IMR-90 (cell line): ENCODE data around the gene SH2B3. TPM values are rescaled to one million over a fixed set of nuclear protein-coding genes. Genes with fewer than 3 reads are reported as not detected.
A peak's percentile ranks its signal among the peaks of the same experiment; 100 is the strongest.

Source experiments
- ATAC-seq: fragments of 200-7000 bp; cut with Tn5 transposase; 2 replicates; pipeline ENCODE4 v1.9.1; 2020; ENCODE audit warnings: low read depth, mild to moderate bottlenecking, moderate library complexity
- BruUV-seq: library from RNA; stranded (reverse); fragments of 400-500 nt; replicated peaks from 2 replicates; lab custom pipeline; 2021; lab: Mats Ljungman, UMichigan
- CTCF ChIA-PET: fragments of 300-600 bp; formaldehyde crosslinking; extraction: SDS; loops from one replicate; lab custom pipeline; 2021; ENCODE audit warnings: antibody characterized with exemption; lab: Yijun Ruan, JAX
- POLR2A ChIA-PET: fragments of 300-600 bp; sonication (Branson Sonifier 250); formaldehyde crosslinking; loops from one replicate; lab custom pipeline; 2022; ENCODE audit warnings: antibody characterized with exemption; ENCODE audit not compliant: unreplicated experiment; lab: Charles Lee
- DNase-seq: peaks from one replicate; pipeline ENCODE4 v3.0.0; 2013
- H2AFZ ChIP-seq: replicated peaks from 2 replicates; pipeline ENCODE3; 2013; ENCODE audit warnings: low read length, mild to moderate bottlenecking; ENCODE audit not compliant: poor library complexity
- H2AK5ac ChIP-seq: 2 replicates; pipeline ENCODE4 v1.6.1; 2013; ENCODE audit warnings: low read depth, low read length, inconsistent platforms
- H2AK9ac ChIP-seq: replicated peaks from 2 replicates; pipeline ENCODE3; 2013; ENCODE audit warnings: mild to moderate bottlenecking, low read depth, low read length, moderate library complexity; ENCODE audit not compliant: poor library complexity
- H2BK120ac ChIP-seq: 2 replicates; pipeline ENCODE4 v1.6.1; 2013; ENCODE audit warnings: low read depth, low read length, inconsistent platforms
- H2BK15ac ChIP-seq: 3 replicates; pipeline ENCODE4 v1.6.1; 2013; ENCODE audit warnings: low read depth, low read length, inconsistent platforms
- H2BK20ac ChIP-seq: 2 replicates; pipeline ENCODE4 v1.6.1; 2013; ENCODE audit warnings: low read depth, mild to moderate bottlenecking, inconsistent platforms, low read length, moderate library complexity
- H2BK5ac ChIP-seq: 2 replicates; pipeline ENCODE4 v1.6.1; 2013; ENCODE audit warnings: mild to moderate bottlenecking, low read depth, low read length, inconsistent platforms; ENCODE audit not compliant: poor library complexity, severe bottlenecking
- H3K14ac ChIP-seq: replicated peaks from 2 replicates; pipeline ENCODE4 v1.6.1; 2013; ENCODE audit warnings: low read depth, low read length, inconsistent platforms
- H3K18ac ChIP-seq: 2 replicates; pipeline ENCODE4 v1.6.1; 2013; ENCODE audit warnings: low read depth, low read length, control low read depth
- H3K23ac ChIP-seq: 2 replicates; pipeline ENCODE4 v1.6.1; 2013; ENCODE audit warnings: low read depth, low read length, inconsistent platforms
- H3K27ac ChIP-seq: 2 replicates; pipeline ENCODE4 v1.5.1; 2013; ENCODE audit warnings: mild to moderate bottlenecking, control low read depth, low read length; ENCODE audit not compliant: insufficient read depth
- H3K27me3 ChIP-seq: 2 replicates; pipeline ENCODE4 v1.6.1; 2013; ENCODE audit warnings: low read length; ENCODE audit not compliant: control insufficient read depth, insufficient read depth
- H3K36me3 ChIP-seq: 2 replicates; pipeline ENCODE4 v1.6.1; 2013; ENCODE audit warnings: low read length, mixed read lengths; ENCODE audit not compliant: control insufficient read depth, insufficient read depth
- H3K4ac ChIP-seq: 2 replicates; pipeline ENCODE4 v1.6.1; 2013; ENCODE audit warnings: low read depth, low read length, inconsistent platforms
- H3K4me1 ChIP-seq: 2 replicates; pipeline ENCODE4 v1.6.1; 2013; ENCODE audit warnings: low read length, mixed read lengths; ENCODE audit not compliant: control insufficient read depth, insufficient read depth
- H3K4me2 ChIP-seq: 2 replicates; pipeline ENCODE4 v1.6.1; 2013; ENCODE audit warnings: low read depth, mild to moderate bottlenecking, control low read depth, low read length, moderate library complexity
- H3K4me3 ChIP-seq: 2 replicates; pipeline ENCODE4 v1.5.1; 2013; ENCODE audit warnings: low read depth, mild to moderate bottlenecking, control low read depth, low read length, moderate library complexity; ENCODE audit not compliant: insufficient read depth
- H3K56ac ChIP-seq: 2 replicates; pipeline ENCODE4 v1.6.1; 2013; ENCODE audit warnings: low read length, inconsistent platforms; ENCODE audit not compliant: insufficient read depth; ENCODE audit errors: extremely low read depth
- H3K79me1 ChIP-seq, 2 experiments: 2 replicates each; pipeline ENCODE4 v1.6.1; 2013; ENCODE audit warnings: low read length in 2 of 2, inconsistent platforms in 1 of 2, low read depth in 1 of 2
- H3K9ac ChIP-seq: 2 replicates; pipeline ENCODE4 v1.6.1; 2013; ENCODE audit warnings: low read depth, low read length, control low read depth
- H3K9me1 ChIP-seq: 2 replicates; pipeline ENCODE4 v1.6.1; 2013; ENCODE audit warnings: low read length, inconsistent platforms; ENCODE audit not compliant: insufficient read depth
- H3K9me3 ChIP-seq: 2 replicates; pipeline ENCODE4 v1.6.1; 2013; ENCODE audit warnings: low read length; ENCODE audit not compliant: control insufficient read depth, insufficient read depth
- H4K20me1 ChIP-seq: 2 replicates; pipeline ENCODE4 v1.6.1; 2013; ENCODE audit warnings: low read length, inconsistent platforms; ENCODE audit not compliant: insufficient read depth
- H4K5ac ChIP-seq: 2 replicates; pipeline ENCODE4 v1.6.1; 2013; ENCODE audit warnings: mild to moderate bottlenecking, low read depth, low read length, control low read depth
- H4K8ac ChIP-seq, 2 experiments: 2 replicates each; pipeline ENCODE4 v1.6.1; 2013; ENCODE audit warnings: low read depth in 2 of 2, low read length in 2 of 2, control low read depth in 1 of 2, inconsistent platforms in 1 of 2
- H4K91ac ChIP-seq: 2 replicates; pipeline ENCODE4 v1.6.1; 2013; ENCODE audit warnings: low read depth, low read length, inconsistent platforms; ENCODE audit not compliant: insufficient read depth
- ELK1 ChIP-seq: fragments of 150-350 bp; IDR thresholded peaks from 2 replicates; pipeline ENCODE4 v1.6.1; 2016; ENCODE audit warnings: low read depth, mild to moderate bottlenecking, low read length, moderate library complexity, borderline replicate concordance
- FOS ChIP-seq: fragments of 150-350 bp; IDR thresholded peaks from 2 replicates; pipeline ENCODE4 v1.6.1; 2016; ENCODE audit warnings: low read depth, low read length
- MAFK ChIP-seq: IDR thresholded peaks from 2 replicates; pipeline ENCODE4 v1.6.1; 2012; ENCODE audit warnings: low read depth, low read length, improper control_type of control experiment
- MAZ ChIP-seq: IDR thresholded peaks from 2 replicates; pipeline ENCODE4 v1.6.1; 2012; ENCODE audit warnings: low read depth, mild to moderate bottlenecking, low read length, improper control_type of control experiment, moderate library complexity, borderline replicate concordance
- MXI1 ChIP-seq: IDR thresholded peaks from 2 replicates; pipeline ENCODE4 v1.6.1; 2012; ENCODE audit warnings: low read depth, mild to moderate bottlenecking, low read length, moderate library complexity, borderline replicate concordance
- NFE2L2 ChIP-seq: fragments of 150-350 bp; IDR thresholded peaks from 2 replicates; pipeline ENCODE4 v1.6.1; 2016; ENCODE audit warnings: low read depth, mild to moderate bottlenecking, low read length
- POLR2A ChIP-seq: IDR thresholded peaks from 2 replicates; pipeline ENCODE4 v1.6.1; 2012; ENCODE audit warnings: mild to moderate bottlenecking, low read depth, low read length
- RAD21 ChIP-seq: IDR thresholded peaks from 2 replicates; pipeline ENCODE4 v1.6.1; 2012; ENCODE audit warnings: low read length, improper control_type of control experiment
- RCOR1 ChIP-seq: IDR thresholded peaks from 2 replicates; pipeline ENCODE4 v1.6.1; 2012; ENCODE audit warnings: mild to moderate bottlenecking, low read length, improper control_type of control experiment; ENCODE audit not compliant: insufficient replicate concordance
- RFX5 ChIP-seq: IDR thresholded peaks from 2 replicates; pipeline ENCODE4 v1.8.0; 2012; ENCODE audit warnings: low read depth, mild to moderate bottlenecking, low read length, moderate library complexity
- SMC3 ChIP-seq: fragments of 150-350 bp; IDR thresholded peaks from 2 replicates; pipeline ENCODE4 v1.6.1; 2016; ENCODE audit warnings: low read depth, mild to moderate bottlenecking, antibody characterized with exemption, low read length, moderate library complexity
- WGBS, 2 experiments: methylation state at CpG; one replicate each; pipeline versions ENCODE4 v1.1.5 to v1.1.7; 2013; ENCODE audit warnings: missing lambda C conversion rate in 2 of 2; ENCODE audit not compliant: insufficient read length in 1 of 2; ENCODE audit errors: extremely low coverage in 2 of 2; 5-methylcytosine and 5-hydroxymethylcytosine counted together
- dilution Hi-C: fragments of 300-500 bp; cut with HindIII; formaldehyde crosslinking; loops from one replicate; pipeline ENCODE4 v1.14.3; 2018; ENCODE audit warnings: low sequenced_read_pairs; ENCODE audit not compliant: unreplicated experiment
- in situ Hi-C: fragments of 300-500 bp; cut with MboI; formaldehyde crosslinking; loops from 3 replicates; pipeline ENCODE4 v1.14.3; 2019; ENCODE audit warnings: low sequenced_read_pairs, inconsistent platforms, mixed read lengths
- intact Hi-C: fragments of 100-400 bp; cut with micrococcal nuclease; formaldehyde crosslinking; loops from 2 replicates; pipeline ENCODE4 v1.10.0; 2022
- polyA plus RNA-seq, 3 experiments: library from polyadenylated mRNA; depleted of rRNA; stranded (reverse); fragments of >200 nt; gene quantifications; 2 replicates each; pipeline ENCODE4 v1.2.3, GENCODE V29; 2012; ENCODE audit warnings: low replicate concordance in 1 of 3
- total RNA-seq: library from RNA; depleted of rRNA; stranded (reverse); fragments of >200 nt; gene quantifications from 2 replicates; pipeline ENCODE4 v1.2.3, GENCODE V29; 2012
- TF ChIP-seq, protein P1 (sequence below): conservative IDR thresholded peaks from 2 replicates; pipeline ENCODE4 v1.5.1; 2012; ENCODE audit warnings: mild to moderate bottlenecking, low read depth, low read length, improper control_type of control experiment
- TF ChIP-seq, protein P2 (sequence below): fragments of 150-350 bp; IDR thresholded peaks from 2 replicates; pipeline ENCODE4 v1.6.1; 2017; ENCODE audit warnings: mild to moderate bottlenecking, antibody characterized with exemption, low read length, low read depth

The SH2B3 gene
- total and polyA plus RNA-seq, 2 of the 4 experiments (the other 2 are of a cell fraction) = 9.3 to 20.2 TPM

- Histone ChIP-seq H2BK20ac (peak overlapping the region; percentile 93), H2BK15ac (peak overlapping the region; percentile 54; the same call in 2 of the 3 replicates), H3K9me3 (no peaks in the 10 kb centered on the region), H2BK5ac (peak overlapping the region; percentile 64), H4K20me1 (no peaks in the 10 kb centered on the region), H3K27ac (peak overlapping the region; percentile 76), H3K27me3 (no peaks in the 10 kb centered on the region), H3K4me1 (peaks cover 9% of the 10 kb centered on the region), H3K56ac (no peak overlapping the region; the same call in 1 of the 2 replicates), H2BK120ac (peak overlapping the region; percentile 87), H2AK5ac (peak overlapping the region; percentile 89; the same call in 1 of the 2 replicates), H2AK9ac (peak overlapping the region; percentile 35), H3K4me3 (peak overlapping the region; percentile 38), H3K36me3 (no peaks in the 10 kb centered on the region), H4K91ac (peak overlapping the region; percentile 39; the same call in 1 of the 2 replicates), H3K23ac (peak overlapping the region; percentile 43; the same call in 1 of the 2 replicates), H3K4ac (peak overlapping the region; percentile 81), H3K18ac (peak overlapping the region; percentile 68), H4K8ac (peak overlapping the region; percentile 10 to 92), H3K4me2 (peak overlapping the region; percentile 82), H2AFZ (peak overlapping the region; percentile 90), H3K9me1 (0 out of 2 replicates have a peak, but pooled peaks cover 2% of the 10 kb centered on the region), H3K9ac (peak overlapping the region; percentile 78), H4K5ac (peak overlapping the region; percentile 92), H3K14ac (peak overlapping the region; percentile 88), H3K79me1 (no peaks in the 10 kb centered on the region)
- dilution Hi-C loops = no loop called here
- ATAC-seq (peak; percentile 92), DNase-seq (peak; percentile 73)
- intact Hi-C loops = loop anchor here (1.0 to 5.0 kb wide), 3 partner anchors 54 to 275 kb away; no protein-coding TSS in a partner anchor
- no TSS peak for BruUV-seq
- ChIA-PET POLR2A (no interaction called here), CTCF (interaction anchor here (0.5 to 2.4 kb wide), 24 partner anchors 14 to 276 kb away, joined by 3 to 63 read pairs (median 6); no protein-coding TSS in a partner anchor)
- in situ Hi-C loops = no loop called here
- 43% methylated on average over 4 of the region's 34 CpGs; no CpG with 5 or more reads in 1 of the 2 experiments for WGBS, 2 experiments
- TF ChIP-seq MXI1 (0 out of 2 replicates have a peak, but pooled peaks have one; percentile 50), POLR2A (0 out of 2 replicates have a peak, but pooled peaks have one; percentile 30), RCOR1 (no peak), RAD21 (peak; percentile 97), FOS (0 out of 2 replicates have a peak, but pooled peaks have one; percentile 16), MAZ (peak; percentile 52; the same call in 1 of the 2 replicates), SMC3 (peak; percentile 95), NFE2L2 (no peak), MAFK (no peak; the same call in 1 of the 2 replicates), ELK1 (no peak), RFX5 (no peak)
- TF ChIP-seq, protein P1, sequence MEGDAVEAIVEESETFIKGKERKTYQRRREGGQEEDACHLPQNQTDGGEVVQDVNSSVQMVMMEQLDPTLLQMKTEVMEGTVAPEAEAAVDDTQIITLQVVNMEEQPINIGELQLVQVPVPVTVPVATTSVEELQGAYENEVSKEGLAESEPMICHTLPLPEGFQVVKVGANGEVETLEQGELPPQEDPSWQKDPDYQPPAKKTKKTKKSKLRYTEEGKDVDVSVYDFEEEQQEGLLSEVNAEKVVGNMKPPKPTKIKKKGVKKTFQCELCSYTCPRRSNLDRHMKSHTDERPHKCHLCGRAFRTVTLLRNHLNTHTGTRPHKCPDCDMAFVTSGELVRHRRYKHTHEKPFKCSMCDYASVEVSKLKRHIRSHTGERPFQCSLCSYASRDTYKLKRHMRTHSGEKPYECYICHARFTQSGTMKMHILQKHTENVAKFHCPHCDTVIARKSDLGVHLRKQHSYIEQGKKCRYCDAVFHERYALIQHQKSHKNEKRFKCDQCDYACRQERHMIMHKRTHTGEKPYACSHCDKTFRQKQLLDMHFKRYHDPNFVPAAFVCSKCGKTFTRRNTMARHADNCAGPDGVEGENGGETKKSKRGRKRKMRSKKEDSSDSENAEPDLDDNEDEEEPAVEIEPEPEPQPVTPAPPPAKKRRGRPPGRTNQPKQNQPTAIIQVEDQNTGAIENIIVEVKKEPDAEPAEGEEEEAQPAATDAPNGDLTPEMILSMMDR = peak; percentile 99
- TF ChIP-seq, protein P2, sequence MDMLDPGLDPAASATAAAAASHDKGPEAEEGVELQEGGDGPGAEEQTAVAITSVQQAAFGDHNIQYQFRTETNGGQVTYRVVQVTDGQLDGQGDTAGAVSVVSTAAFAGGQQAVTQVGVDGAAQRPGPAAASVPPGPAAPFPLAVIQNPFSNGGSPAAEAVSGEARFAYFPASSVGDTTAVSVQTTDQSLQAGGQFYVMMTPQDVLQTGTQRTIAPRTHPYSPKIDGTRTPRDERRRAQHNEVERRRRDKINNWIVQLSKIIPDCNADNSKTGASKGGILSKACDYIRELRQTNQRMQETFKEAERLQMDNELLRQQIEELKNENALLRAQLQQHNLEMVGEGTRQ = no peak
These were observed 8.8 kb upstream of the SH2B3 start for GRCh38 chr12:111396726-111397445.
